Measurements from ENCODE around the gene MLLT1. TPM values are rescaled to one million over a fixed set of nuclear protein-coding genes. Genes with fewer than 3 reads are reported as not detected.

Gene MLLT1
- total RNA-seq, 1 experiment from 2014 or later: 19.6 TPM

Other genes starting within 250 kb of the MLLT1 start
- 4.1 and 5.7 TPM in 2 replicates for gene RFX2, start 169.5 kb downstream of the MLLT1 start, total RNA-seq (2014; rRNA removed)
- not detected in 2 replicates for gene ACSBG2, start 144.3 kb downstream of the MLLT1 start, total RNA-seq (2014; rRNA removed)
- gene ACER1, start 53.6 kb upstream of the MLLT1 start, total RNA-seq (2014; rRNA removed): not detected in 2 replicates
- gene CLPP, start 81.6 kb upstream of the MLLT1 start, total RNA-seq (2014; rRNA removed): 107 and 126 TPM in 2 replicates
- 25.4 and 35.0 TPM in 2 replicates for gene ALKBH7, start 92.8 kb upstream of the MLLT1 start, total RNA-seq (2014; rRNA removed)
- gene PSPN, start 96.0 kb upstream of the MLLT1 start, total RNA-seq (2014; rRNA removed): 0.69 and 0.90 TPM in 2 replicates
- gene GTF2F1, start 113.2 kb upstream of the MLLT1 start, total RNA-seq (2014; rRNA removed): 59.4 and 64.3 TPM in 2 replicates
- 127 and 142 TPM in 2 replicates for gene KHSRP, start 144.8 kb upstream of the MLLT1 start, total RNA-seq (2014; rRNA removed)
- not detected in 2 replicates for gene SLC25A41, start 153.8 kb upstream of the MLLT1 start, total RNA-seq (2014; rRNA removed)
- gene SLC25A23, start 179.8 kb upstream of the MLLT1 start, total RNA-seq (2014; rRNA removed): 5.5 TPM in 2 replicates
- gene CRB3, start 184.3 kb upstream of the MLLT1 start, total RNA-seq (2014; rRNA removed): not detected in 2 replicates
- not detected in 2 replicates for gene DENND1C, start 201.8 kb upstream of the MLLT1 start, total RNA-seq (2014; rRNA removed)
- not detected in 2 replicates for gene TUBB4A, start 222.3 kb upstream of the MLLT1 start, total RNA-seq (2014; rRNA removed)